T-helper 22 cell (primary cell): ENCODE data around the gene CCT6A.
"Not testable (repeated sequence)": the region's sequence is repeated elsewhere in the genome, so short reads cannot be mapped to it uniquely, and the experiment has no call there.

Source experiments
- DNase-seq: peaks from one replicate; pipeline ENCODE4 v3.0.0-alpha.2; 2020; ENCODE audit warnings: low read depth

CCT6A gene, protein sequence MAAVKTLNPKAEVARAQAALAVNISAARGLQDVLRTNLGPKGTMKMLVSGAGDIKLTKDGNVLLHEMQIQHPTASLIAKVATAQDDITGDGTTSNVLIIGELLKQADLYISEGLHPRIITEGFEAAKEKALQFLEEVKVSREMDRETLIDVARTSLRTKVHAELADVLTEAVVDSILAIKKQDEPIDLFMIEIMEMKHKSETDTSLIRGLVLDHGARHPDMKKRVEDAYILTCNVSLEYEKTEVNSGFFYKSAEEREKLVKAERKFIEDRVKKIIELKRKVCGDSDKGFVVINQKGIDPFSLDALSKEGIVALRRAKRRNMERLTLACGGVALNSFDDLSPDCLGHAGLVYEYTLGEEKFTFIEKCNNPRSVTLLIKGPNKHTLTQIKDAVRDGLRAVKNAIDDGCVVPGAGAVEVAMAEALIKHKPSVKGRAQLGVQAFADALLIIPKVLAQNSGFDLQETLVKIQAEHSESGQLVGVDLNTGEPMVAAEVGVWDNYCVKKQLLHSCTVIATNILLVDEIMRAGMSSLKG

DNA sequence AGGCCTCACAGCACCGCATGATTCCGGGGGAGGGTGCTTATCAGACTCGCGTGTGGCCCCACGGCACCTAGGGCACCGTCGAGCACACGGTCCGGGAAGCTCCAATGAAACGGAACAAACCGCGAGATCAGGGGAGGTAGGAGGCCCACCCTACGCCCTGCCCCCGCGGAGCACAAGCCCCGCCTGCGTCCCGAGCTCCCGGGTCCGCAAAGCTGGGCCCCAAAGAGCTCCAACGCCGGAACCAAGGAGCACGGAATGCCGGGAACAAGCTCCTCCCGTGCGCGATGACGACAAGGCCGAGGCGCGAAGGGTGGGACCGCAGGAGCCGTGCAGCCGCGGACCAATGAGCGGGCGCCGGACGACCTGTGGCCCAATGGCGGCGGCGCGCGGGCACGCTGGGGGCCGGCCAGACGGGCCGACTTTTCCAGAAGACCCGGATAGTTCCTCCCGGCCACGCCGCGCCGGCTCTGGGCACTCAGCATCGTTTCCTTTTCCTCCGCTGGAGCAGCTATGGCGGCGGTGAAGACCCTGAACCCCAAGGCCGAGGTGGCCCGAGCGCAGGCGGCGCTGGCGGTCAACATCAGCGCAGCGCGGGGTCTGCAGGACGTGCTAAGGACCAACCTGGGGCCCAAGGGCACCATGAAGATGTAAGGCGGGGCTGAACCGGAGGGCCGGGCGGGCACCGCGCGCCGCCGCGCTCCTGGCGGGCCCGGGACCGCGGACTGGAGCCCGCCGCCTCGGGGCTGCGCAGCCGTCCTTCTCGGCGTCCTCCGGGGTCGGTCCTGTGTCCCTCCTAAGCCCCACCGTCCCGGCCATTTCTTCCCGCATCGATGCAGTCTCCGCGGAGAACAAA, at the start of gene CCT6A, which contains the start of gene PSPH:
Gene CCT6A (plus strand): TSS at position 427 of the 853 bp plus-strand sequence. CDS start 84 bp downstream, at position 511.
Gene PSPH (minus strand): TSS at position 106 of the 853 bp plus-strand sequence. CDS start 30,232 bp downstream, outside the sequence.
- DNase-seq, result peak; percentile 89

DNA sequence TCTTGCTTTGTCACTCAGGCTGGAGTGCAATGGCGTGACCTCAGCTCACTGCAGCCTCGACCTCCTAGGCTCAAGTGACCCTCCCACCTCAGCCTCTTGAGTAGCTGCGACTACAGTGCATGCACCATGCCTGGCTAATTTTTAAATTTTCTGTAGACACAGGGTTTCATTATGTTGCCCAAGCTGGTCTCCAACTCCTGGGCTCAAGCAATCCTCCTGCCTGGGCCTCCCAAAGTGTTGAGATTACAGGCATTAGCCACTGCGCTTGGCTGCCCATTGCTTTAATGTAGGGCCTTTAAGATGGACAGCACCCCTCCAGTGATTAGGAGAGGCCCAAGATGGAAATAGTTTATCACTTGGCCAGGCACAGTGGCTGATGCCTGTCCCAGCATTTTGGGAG, 47.8 kb upstream of the CCT6A start:
- DNase-seq, result no peak

DNA sequence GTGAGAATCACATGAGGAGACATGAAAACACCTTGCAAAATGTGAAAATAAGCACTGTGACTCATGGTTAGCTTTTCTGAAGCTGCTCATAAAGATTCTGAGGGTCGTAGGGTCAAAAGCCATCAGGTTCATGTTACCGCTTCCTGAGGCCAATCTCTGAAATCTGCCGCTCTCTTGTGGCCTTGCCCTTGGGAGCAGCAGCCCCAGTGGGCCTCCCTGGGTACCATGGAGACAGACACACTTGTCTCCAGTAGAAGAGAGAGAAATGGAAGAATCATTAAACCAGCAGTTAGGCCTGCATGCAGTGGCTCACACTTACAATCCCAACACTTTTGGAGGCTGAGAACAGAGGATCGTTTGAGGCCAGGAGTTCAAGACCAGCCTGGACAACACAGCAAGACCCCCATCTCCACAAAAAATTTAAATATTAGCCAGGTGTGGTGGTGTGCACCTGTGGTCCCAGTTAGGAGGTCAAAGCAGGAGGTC, 44.4 kb upstream of the CCT6A start:
- DNase-seq, result no peak

DNA sequence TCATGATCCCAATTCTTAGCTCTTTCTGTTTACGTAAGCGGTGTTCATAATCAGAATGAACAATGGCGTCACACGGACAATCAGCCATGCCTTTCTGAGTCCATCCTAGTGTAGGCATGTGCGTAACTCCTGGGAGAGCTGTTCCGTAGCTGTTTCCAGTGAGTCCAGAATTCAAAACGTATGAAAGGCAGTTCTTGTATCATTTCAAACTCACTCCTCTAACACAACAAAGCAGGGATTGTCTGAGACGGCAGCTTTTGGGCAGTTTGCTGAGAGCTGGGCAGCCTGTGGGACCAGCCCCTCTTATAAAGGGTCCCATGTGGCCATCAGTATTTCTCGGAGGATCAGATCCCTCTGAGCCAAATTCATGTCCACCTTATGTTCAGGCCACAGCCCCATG, 43.7 kb upstream of the CCT6A start:
- DNase-seq, result no peak

DNA sequence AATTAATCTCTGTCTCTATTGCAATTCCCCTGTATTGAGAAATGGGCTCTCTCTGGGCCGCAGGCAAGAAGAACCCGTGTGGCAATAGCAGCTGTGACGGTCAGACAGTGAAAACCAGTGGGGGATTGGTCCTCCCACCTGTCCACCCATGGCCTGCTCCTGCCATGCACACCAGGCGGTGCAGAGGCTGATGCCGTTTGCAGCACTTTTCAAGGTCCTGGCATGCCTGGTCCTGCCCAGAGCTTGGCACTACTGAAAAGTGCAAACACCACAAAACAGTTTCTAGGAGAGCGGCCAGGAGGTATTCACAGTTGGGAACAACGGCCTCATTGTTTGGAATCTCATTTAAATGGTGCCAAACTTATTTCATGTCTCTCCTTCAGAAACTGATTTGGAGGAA, 41.9 kb upstream of the CCT6A start:
- DNase-seq, result no peak

DNA sequence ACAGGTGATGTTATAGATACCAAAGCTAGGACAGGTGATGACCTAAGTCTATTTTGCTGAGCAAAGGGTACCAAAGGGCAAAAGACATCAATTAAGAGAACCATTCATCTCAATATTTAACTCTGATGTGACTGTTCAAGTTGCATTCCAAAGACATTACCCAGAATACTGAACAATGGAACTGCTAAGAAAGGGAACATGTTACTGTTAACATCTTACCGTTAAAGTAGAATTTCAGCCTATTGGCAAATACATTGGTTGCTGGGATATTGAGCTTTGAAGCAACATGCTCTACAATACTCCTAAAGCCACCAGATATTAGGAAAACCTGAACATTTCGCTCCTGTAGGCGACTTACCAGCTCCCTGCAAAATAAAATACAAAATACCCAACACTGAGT, 34.5 kb upstream of the CCT6A start:
- DNase-seq, result not testable (repeated sequence)

DNA sequence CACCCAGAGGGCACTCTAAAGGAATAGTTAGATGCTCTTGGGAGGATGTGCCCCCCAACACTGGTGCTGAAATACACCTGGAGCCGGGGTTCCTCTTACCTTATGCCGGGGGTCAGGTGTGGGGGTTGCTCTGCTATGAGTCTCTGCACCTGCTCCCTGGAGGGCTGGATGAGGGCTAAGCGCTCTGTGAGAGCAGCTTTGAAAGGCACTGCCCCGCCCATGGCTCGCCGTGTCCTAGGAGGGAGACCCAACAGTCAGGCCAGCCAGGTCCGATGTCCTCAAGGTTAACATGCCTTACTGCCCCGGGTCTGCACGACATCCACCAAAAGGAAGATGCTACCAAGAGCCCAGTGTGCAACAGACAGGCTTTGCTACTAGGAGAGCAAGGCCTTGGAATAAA, 32.1 kb upstream of the CCT6A start:
- no peak for DNase-seq

DNA sequence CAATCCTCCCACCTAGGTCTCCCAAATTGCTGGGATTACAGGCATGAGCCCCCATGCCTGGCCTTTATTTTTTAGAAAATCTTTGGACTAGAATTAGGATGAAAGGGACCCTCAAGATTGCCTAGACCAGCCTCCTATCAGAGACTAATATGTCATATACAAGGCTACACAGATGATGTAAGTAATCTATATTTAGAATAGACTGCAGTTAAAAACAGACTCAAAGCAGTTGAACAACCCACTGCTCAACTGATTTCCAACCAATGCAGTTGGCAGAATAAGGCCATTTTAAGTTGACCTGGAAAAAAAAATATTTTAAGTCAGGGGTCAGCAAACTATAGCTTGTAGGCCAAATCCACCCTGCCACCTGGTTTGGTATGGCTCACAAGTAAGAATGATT, 28.1 kb upstream of the CCT6A start:
- DNase-seq, result no peak

DNA sequence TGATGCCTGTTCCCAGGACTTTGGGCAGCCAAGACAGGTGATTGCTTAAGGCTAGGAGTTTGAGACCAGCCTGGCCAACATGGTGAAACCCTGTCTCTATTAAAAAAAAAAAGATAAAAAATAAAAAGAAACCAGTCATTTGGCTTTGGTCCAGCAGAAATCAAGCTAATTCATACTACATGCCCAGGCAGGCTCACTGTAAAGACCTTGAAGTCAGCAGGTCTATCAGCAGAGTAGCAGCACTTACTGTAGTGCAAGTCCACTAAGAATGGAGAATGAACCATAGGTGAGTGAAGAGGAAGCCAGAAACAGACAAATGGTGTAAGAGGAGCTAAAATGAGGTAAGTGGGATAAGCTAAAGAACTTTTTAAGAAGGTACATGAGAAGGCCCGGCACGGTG, 25.0 kb upstream of the CCT6A start:
- no peak for DNase-seq

DNA sequence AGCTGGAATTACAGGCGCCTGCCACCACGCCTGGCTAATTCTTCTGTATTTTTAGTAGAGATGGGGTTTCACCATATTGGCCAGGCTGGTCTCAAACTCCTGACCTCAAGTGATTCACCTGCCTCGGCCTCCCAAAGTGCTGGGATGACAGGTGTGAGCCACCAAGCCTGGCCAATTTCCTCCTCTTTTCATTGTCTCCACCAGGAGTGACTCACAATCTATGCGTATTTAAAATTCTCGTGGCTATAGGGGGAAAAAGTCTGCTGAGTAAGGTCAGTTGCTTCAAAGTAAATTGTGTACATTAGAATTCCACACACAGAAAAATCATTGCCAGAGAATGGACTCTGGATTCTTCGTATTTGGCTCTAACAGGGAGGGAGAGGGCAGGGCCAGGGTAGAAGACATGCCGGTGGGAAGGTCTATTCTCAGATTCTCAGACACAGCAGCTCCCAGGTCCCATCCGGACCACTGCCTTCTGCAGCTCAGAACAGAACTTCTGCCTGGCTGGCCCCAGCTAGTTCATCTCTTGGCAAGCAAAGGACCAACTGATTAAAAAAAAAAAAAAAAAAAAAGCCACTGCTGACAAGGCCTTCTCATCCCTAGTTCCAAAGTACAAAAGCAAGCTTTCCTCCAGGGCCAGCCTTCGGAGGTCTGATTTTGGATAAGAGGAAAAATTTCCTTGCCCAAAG, 22.5 kb upstream of the CCT6A start:
- no peak for DNase-seq

DNA sequence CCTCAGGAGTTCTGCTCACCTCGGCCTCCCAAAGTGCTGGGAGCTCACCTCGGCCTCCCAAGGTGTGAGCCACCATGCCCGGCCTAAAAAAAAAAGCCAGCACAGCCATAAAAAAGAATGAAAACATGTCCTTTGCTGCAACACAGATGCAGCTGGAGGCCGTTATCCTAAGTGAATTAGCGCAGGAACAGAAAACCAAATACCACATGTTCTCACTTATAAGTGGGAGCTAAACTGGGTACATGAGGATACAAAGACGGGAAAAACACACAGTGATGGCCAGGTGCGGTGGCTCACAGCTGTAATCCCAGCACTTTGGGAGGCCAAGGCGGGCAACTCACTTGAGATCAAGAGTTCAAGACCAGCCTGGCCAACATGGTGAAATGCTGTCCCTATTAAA, 21.2 kb upstream of the CCT6A start:
- DNase-seq, result no peak

DNA sequence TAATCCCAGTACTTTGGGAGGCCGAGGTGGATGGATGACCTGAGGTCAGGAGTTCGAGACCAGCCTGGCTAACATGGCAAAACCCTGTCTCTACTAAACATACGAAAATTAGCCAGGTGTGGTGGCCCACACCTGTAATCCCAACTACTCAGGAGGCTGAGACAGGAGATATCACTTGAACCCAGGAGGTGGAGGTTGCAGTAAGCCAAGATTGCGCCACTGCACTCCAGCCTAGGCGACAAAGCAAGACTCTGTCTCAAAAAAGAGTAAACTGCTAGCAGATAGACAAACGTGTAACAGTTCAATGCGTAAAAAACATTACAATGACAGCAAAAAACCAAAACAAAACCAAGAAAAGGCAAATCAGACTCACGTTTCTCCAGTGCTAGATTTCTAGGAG, 20.0 kb upstream of the CCT6A start:
- not testable (repeated sequence) for DNase-seq

DNA sequence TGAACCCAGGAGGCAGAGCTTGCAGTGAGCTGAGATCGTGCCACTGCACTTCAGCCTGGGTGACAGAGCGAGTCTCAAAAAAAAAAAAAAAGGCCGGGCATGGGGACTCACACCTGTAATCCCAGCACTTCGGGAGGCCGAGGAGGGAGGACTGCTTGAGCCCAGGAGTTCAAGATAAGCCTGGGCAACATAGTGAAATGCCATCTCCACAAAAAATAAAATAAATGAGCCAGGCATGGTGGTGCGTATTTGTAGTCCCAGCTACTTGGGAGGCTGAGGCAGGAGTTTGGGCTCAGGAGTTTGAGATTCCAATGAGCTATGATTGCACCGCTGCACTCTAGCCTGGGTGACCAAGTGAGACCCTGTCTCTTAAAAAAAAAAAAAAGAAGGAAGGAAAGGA, 19.0 kb upstream of the CCT6A start:
- DNase-seq, result not testable (repeated sequence)

DNA sequence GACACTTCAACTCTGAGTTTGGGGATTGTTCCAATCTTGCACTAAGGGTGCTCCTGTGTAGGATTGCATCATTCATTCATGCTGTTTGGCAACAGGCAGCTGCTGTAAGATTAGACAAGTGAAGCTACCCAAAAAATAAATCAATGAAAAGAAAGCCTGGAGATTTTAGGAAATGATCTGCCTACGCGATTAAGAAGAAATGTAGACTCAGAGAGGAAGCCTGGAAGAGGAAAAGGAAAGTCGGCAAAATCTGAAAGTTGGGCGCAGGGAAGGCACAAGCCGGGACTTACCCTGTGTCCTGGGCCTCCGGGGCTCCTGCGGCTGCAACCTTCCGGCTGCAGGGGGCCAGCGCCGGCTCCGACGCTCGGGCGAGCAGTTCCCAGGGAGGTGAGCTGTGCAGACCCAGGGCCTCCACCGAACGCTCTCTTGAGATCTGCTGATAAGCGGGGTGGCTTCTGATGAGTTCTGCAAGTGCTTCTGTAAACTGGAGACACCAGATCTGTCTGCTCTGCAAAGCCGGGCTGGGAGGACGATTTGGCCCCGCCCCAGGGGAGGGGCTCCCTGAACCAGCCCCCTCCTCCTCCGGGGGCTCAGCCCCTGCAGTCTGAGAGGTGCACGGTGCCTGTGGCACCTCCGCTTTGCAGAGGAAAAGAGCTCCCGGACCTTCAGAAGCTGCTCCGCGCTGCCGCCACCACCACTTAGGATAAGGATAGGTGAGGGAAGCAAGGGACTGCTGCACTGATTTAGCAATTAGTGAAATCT, 17.7 kb upstream of the CCT6A start:
- peak; percentile 55 for DNase-seq

DNA sequence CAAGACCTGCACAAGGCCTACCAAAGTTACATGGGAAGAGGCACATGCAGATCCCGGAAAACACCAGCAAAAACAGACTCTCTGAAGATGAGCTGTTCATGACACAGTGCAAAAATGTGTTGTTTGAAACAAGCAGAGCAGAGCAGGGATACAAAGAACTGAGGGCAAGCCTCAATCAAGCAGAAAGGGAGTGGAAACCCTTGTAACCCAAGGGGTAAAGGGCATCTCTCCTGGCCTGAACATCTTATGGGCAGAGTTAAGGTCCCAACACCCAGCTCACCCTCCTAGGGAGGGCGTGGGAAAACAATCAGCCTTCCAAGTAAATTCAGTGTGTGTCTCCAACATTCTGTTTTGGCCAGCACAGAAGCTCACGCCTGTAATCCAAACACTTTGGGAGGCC, 10.8 kb upstream of the CCT6A start:
- no peak for DNase-seq

DNA sequence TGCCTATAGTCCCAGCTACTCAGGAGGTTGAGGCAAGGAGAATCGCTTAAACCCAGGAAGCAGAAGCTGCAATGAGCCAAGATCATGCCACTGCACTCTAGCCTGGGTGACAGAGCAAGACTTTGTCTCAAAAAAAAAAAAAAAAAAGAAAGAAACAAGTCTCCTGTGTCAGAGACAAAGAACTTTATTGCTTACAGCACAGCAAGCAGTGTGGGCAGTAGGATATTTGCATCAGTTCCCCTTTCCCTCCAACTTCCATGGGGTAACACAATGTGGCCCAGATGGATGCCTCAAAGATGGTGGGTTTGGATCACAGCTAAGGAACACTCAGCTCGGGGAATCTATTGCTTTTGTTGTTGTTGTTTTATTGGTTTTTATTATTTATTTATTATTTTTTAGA, 5.8 kb upstream of the CCT6A start:
- not testable (repeated sequence) for DNase-seq

DNA sequence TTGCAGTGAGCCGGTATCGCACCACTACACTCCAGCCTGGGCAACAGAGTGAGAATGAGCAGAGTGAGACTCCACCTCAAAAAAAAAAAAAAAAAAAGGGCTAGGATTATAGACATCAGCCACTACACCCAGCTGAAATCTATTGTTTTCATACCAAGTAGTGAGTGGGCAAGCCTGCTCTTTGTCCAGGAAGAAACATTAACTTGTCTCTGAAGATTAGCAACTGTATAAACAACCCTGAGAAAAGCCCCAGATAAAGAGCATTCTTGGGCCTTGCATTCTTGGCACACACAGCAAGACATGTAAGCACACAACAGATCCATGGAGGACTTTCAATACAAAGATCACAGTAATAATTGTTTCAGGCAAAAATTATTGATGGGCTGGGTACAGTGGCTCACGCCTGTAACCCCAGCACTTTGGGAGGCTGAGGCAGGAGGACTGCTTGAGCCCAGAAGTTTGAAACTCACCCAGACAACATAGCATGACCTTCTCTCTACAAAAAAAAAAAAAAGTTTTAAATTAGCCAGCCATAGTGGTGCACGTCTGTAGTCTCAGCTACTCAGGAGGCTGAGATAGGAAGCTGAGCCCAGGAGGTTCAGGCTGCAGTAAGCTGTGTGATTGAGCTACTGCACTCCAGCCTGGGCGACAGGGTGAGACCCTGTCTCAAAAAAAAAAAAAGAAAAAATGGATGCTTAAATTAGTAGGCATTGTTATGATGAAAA, 4.7 kb upstream of the CCT6A start:
- DNase-seq, result no peak

DNA sequence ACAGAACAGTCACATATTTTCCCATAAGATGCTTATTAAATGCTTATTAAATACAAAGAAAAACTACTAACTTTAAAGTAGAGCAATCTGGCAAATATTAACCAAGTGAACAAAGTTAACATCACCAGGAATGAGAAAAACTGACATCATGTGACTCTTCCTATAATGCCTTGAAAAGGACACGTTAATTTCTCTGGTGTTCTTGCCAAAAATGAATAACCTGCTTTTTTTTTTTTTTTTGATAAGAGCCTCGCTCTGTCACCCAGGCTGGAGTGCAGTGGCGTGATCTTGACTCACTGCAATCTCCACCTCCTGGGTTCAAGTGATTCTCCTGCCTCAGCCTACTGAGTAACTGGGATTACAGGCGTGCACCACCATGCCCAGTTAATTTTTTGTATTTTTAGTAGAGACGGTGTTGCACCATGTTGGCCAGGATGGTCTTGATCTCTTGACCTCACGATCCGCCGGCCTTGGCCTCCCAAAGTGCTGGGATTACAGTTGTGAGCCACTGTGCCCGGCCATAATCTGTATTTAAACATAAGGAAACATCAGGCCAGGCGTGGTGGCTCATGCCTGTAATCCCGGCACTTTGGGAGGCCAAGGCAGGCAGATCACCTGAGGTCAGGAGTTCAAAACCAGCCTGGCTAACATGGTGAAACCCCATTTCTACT, 4.0 kb upstream of the CCT6A start:
- not testable (repeated sequence) for DNase-seq

DNA sequence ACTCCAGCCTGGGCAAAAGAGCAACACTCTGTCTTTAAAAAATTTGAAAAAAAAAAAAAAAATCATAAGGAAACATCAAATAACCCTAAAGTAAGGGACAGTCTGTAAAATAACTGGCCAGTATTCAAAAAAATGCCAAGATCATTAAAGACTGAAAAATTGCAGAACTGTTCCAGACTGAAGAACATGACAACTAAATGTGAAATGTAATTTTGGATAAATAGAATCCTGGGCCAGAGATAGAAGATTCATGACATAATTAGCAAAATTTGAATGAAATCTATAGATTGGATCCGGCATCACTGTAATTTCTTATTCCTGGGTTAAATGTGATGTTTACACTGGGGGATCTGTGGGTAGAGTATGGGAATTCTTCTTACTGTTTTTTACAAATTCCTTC, 3.3 kb upstream of the CCT6A start:
- no peak for DNase-seq

DNA sequence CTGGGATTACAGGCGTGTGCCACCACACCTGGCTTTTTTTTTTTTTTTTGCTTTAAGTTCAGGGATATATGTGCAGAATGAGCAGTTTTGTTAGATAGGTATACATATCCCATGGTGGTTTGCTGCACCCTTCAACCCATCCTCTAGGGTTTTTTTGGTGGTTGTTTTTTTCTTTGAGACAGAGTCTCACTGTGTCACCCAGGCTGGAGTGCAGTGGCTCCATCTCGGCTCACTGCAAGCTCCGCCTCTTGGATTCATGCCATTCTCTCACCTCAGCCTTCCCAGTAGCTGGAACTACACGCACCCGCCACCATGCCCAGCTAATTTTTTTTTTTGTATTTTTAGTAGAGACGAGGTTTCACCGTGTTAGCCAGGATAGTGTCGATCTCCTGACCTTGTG, 2.8 kb upstream of the CCT6A start:
- DNase-seq, result not testable (repeated sequence)
